VCaP (cell line): Measurements from ENCODE around the gene PSMA7.

Experiments
- H3K27ac ChIP-seq: fragments of 450-650 bp; 2 replicates; pipeline ENCODE4 v1.5.1; 2017
- TF ChIP-seq, protein P1 (sequence below): fragments of 450-650 bp; conservative IDR thresholded peaks from 2 replicates; pipeline ENCODE4 v1.5.1; 2017; ENCODE audit warnings: mild to moderate bottlenecking, moderate library complexity

PSMA7 gene

DNA sequence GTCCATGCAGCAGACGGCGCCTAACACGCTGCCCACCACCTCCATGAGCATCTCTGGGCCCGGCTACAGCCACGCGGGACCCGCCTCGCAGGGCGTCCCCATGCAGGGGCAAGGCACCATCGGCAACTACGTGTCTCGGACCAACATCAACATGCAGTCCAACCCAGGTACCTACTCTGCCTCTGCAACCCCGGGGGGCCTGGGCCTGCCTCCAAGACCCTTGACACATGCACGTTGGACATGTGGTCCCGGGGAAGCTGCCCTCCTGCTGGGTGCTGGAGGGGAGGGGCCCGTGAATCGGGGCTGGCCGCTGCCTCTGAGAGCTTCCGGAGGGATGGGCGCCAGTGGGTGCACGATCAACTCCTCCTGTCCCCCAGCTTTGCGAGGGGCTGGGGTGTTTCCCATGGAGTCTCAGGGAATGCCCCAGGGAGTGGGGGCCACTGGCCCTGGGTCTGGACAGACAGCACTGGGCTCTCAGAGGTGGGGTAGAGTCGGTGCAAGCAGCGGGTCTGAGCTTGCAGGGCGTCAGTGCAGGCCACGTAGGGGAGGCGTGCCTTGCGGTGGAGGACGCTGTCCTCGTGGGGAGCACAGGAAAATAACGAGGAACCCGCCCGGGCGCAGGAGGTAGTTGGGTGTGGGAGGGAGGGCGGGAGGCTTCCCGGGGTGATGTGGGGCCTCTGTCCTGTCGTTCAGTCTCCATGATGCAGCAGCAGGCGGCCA, 19.7 kb upstream of the PSMA7 start:
- TF ChIP-seq, protein P1, sequence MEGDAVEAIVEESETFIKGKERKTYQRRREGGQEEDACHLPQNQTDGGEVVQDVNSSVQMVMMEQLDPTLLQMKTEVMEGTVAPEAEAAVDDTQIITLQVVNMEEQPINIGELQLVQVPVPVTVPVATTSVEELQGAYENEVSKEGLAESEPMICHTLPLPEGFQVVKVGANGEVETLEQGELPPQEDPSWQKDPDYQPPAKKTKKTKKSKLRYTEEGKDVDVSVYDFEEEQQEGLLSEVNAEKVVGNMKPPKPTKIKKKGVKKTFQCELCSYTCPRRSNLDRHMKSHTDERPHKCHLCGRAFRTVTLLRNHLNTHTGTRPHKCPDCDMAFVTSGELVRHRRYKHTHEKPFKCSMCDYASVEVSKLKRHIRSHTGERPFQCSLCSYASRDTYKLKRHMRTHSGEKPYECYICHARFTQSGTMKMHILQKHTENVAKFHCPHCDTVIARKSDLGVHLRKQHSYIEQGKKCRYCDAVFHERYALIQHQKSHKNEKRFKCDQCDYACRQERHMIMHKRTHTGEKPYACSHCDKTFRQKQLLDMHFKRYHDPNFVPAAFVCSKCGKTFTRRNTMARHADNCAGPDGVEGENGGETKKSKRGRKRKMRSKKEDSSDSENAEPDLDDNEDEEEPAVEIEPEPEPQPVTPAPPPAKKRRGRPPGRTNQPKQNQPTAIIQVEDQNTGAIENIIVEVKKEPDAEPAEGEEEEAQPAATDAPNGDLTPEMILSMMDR = no peak
- no peak overlapping the region for H3K27ac ChIP-seq

DNA sequence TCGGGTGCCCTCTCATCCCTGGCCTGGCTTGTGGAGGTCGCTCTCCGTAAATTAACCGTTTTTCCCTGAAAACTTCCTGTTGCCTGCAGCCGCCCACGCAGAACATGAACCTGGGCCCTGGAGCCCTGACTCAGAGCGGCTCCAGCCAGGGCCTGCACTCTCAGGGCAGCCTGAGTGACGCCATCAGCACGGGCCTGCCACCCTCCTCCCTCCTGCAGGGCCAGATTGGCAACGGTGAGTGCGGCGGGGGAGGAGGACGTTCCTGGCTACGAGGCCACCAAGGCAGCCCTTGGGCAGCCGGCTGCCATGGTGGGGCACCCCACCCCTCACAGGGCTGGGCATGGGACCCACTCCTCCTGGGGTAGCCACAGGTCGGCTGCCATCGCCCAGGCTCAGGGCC, 18.2 kb upstream of the PSMA7 start:
- H3K27ac ChIP-seq = no peak overlapping the region
- TF ChIP-seq, protein P1 = no peak

DNA sequence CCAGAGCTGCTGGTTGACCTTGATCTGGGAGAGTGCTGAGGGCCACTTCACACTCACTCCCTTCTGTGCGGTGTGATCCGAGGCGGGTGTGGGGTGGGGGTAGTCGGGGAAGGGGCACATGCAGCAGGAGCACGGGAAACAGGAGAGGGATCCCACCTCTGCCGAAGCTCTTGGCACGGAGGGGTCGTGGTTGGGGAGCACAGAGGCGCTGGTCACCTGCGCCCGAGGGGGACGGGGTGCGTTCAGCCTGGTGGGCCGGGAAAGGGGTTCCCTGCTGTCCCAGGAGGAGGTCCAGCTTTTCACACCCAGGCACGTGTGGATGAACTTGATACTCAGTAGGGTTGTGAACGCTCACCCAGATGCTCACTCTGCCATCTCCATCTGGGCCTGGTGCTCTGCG, 17.7 kb upstream of the PSMA7 start:
- no peak overlapping the region for H3K27ac ChIP-seq
- TF ChIP-seq, protein P1 = no peak

DNA sequence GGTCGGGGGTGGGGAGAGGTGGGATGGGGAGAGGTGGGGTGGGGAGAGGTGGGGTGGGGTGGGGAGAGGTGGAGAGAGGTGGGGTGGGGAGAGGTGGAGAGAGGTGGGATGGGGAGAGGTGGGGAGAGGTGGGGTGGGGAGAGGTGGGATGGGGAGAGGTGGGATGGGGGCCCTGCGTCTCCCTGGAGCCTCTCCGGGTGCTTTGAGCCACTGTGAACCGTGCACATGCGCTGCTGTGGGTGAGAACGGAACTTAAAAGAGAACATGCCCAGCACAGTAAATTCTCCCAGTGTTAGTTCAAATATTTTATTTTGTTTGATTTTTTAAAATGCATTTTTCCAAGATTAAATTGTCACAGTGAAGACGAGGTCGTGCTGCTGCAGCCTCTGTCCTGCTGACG, 17.1 kb upstream of the PSMA7 start:
- H3K27ac ChIP-seq = no peak overlapping the region
- TF ChIP-seq, protein P1 = no peak

DNA sequence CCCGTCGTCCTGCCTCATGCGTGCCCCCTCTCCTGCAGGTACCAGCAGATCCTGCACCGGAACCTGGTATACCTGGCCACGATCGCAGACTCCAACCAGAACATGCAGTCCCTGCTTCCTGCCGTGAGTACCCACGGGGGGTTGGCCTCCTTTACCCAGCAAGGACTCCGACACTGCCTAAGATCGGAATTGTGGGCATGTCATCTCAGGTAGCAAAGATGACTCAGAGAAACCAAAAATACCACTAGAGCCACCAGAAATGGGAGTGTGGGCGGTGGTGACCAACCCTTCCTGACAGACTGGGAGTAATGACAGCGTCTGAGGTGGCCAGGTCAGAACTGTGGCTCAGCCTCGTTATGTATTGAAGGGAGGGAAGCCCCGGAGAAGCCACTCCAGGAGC, 16.6 kb upstream of the PSMA7 start:
- TF ChIP-seq, protein P1 = no peak
- H3K27ac ChIP-seq = no peak overlapping the region

DNA sequence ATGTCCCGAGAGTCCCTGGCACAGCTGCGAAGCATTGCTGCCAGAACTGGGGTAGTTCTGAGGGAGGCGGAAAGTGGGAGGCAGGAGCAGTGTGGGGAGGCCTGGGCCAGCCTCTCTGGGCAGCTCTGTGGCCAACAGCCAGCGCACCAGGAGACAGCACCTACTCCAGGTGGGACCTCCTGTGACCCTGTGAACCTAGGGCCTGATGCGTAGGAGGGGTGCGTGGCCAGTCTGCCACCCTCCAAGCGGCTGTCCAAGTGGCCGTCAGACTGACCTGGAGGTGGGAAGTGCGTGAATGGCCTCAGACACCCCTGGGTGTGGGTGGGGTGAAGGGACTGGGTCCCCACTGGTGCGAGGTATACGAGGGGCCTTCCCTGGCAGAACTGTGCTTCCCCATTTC, 15.9 kb upstream of the PSMA7 start:
- TF ChIP-seq, protein P1 = no peak
- no peak overlapping the region for H3K27ac ChIP-seq

DNA sequence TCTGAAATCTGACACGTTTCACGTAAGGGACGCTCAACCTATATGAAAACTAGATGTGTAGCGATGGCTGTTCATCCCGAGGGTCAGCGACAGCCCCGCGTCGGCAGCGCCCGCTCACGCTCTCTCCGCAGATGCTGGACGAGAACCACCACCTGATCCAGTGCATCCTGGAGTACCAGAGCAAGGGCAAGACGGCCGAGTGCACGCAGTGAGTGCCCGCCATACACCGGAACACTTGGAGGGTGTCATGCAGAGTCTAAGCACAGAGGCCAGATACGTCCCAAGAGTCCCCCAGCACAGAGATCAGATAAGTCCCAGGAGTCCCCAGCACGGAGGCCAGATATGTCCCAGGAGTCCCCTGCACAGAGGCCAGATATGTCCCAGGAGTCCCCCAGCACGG, 15.3 kb upstream of the PSMA7 start:
- H3K27ac ChIP-seq = no peak overlapping the region

More for the DNA sequence above, 15.3 kb upstream of the PSMA7 start:
- TF ChIP-seq, protein P1 = no peak
